Fibroblast of the aortic adventitia (primary cell): ENCODE data around the gene UBALD2. TPM values are rescaled to one million over a fixed set of nuclear protein-coding genes. Genes with fewer than 3 reads are reported as not detected.
A peak's percentile ranks its signal among the peaks of the same experiment; 100 is the strongest.

Experiments used
- DNase-seq: peaks from one replicate; pipeline ENCODE4 v3.0.0-alpha.2; 2010; ENCODE audit warnings: low read depth
- H3K4me3 ChIP-seq: 2 replicates; pipeline ENCODE4 v1.5.1; 2011; ENCODE audit warnings: low read depth, mild to moderate bottlenecking, control low read depth, low read length, moderate library complexity
- CTCF ChIP-seq: IDR thresholded peaks from 2 replicates; pipeline ENCODE4 v1.5.1; 2011; ENCODE audit warnings: mild to moderate bottlenecking, low read length, control low read depth, inconsistent platforms; ENCODE audit not compliant: insufficient read depth
- total RNA-seq: library from RNA; depleted of rRNA; stranded (reverse); fragments of >200 nt; gene quantifications from 2 replicates; pipeline ENCODE4 v1.2.3, GENCODE V29; 2012; ENCODE audit warnings: low replicate concordance

Gene UBALD2
- total RNA-seq, 1 donor, result 3.7 TPM

GRCh38 chr17:76276461-76277299 is 11.5 kb downstream of the UBALD2 start:
- peak; percentile 52 for DNase-seq
- no peak overlapping the region for H3K4me3 ChIP-seq
- no peak for TF ChIP-seq CTCF

GRCh38 chr17:76277300-76278267 is 12.4 kb downstream of the UBALD2 start:
- no peak overlapping the region for H3K4me3 ChIP-seq
- no peak for DNase-seq

GRCh38 chr17:76278268-76278908 is 13.2 kb downstream of the UBALD2 start:
- no peak overlapping the region for H3K4me3 ChIP-seq
- DNase-seq, result no peak
- TF ChIP-seq CTCF, result no peak

More at GRCh38 chr17:76277300-76278267, 12.4 kb downstream of the UBALD2 start:
- TF ChIP-seq CTCF, result no peak

- peak; percentile 92 for TF ChIP-seq CTCF
- H3K4me3 ChIP-seq, result no peak overlapping the region
- DNase-seq, result peak; percentile 77
Observed at GRCh38 chr17:76278952-76279741, 14.0 kb downstream of the UBALD2 start.

- H3K4me3 ChIP-seq, result no peak overlapping the region
- DNase-seq, result no peak
- TF ChIP-seq CTCF, result no peak
Observed at GRCh38 chr17:76279742-76280287, 14.7 kb downstream of the UBALD2 start.
